GM23338 (cell line): ENCODE data around the gene GRM3. TPM values are rescaled to one million over a fixed set of nuclear protein-coding genes. Genes with fewer than 3 reads are reported as not detected.

Experiments
- ATAC-seq: fragments of 200-7000 bp; cut with Tn5 transposase; 3 replicates; pipeline ENCODE4 v1.9.1; 2020
- DNase-seq: peaks from one replicate; pipeline ENCODE4 v3.0.0-alpha.2; 2015; ENCODE audit warnings: low spot score
- H2AFZ ChIP-seq: fragments of 200-600 bp; sonication (generic); 2 replicates; pipeline ENCODE4 v1.8.0; 2016; ENCODE audit warnings: antibody characterized with exemption, mild to moderate bottlenecking, moderate library complexity
- H3F3A ChIP-seq: fragments of 200-600 bp; sonication (generic); replicated peaks from 2 replicates; pipeline ENCODE4 v1.8.0; 2017; ENCODE audit warnings: antibody characterized with exemption, mixed run types, low read depth
- H3K27ac ChIP-seq: fragments of 200-600 bp; sonication (generic); 2 replicates; pipeline ENCODE4 v1.6.1; 2016; ENCODE audit warnings: low read depth
- H3K27me3 ChIP-seq: fragments of 200-600 bp; sonication (generic); 2 replicates; pipeline ENCODE4 v1.8.0; 2016; ENCODE audit warnings: mild to moderate bottlenecking, mixed run types, moderate library complexity; ENCODE audit not compliant: insufficient read depth
- H3K36me3 ChIP-seq: fragments of 200-600 bp; sonication (generic); 2 replicates; pipeline ENCODE4 v1.8.0; 2016; ENCODE audit warnings: mild to moderate bottlenecking; ENCODE audit not compliant: insufficient read depth
- H3K4me1 ChIP-seq: fragments of 200-600 bp; sonication (generic); 2 replicates; pipeline ENCODE4 v1.8.0; 2016; ENCODE audit warnings: mild to moderate bottlenecking, moderate library complexity; ENCODE audit not compliant: insufficient read depth
- H3K4me2 ChIP-seq: fragments of 200-600 bp; sonication (generic); 2 replicates; pipeline ENCODE4 v1.7.1; 2017; ENCODE audit warnings: mixed run types
- H3K4me3 ChIP-seq: fragments of 200-600 bp; sonication (generic); 2 replicates; pipeline ENCODE4 v1.6.1; 2016; ENCODE audit warnings: mixed run types
- H3K79me2 ChIP-seq: fragments of 200-600 bp; sonication (generic); replicated peaks from 2 replicates; pipeline ENCODE4 v1.8.0; 2017; ENCODE audit warnings: mild to moderate bottlenecking; ENCODE audit not compliant: insufficient read depth
- H3K9me2 ChIP-seq: fragments of 200-600 bp; sonication (generic); 2 replicates; pipeline ENCODE4 v1.8.0; 2017; ENCODE audit not compliant: insufficient read depth
- H4K20me1 ChIP-seq: fragments of 200-600 bp; sonication (generic); replicated peaks from 2 replicates; pipeline ENCODE4 v1.8.0; 2017; ENCODE audit warnings: mild to moderate bottlenecking; ENCODE audit not compliant: insufficient read depth
- H3K27ac Mint-ChIP-seq: 2 replicates; pipeline ENCODE4 v1.8.0; 2020; ENCODE audit warnings: inconsistent platforms, mild to moderate bottlenecking, moderate library complexity, mixed read lengths
- H3K27me3 Mint-ChIP-seq: 3 replicates; pipeline ENCODE4 v1.8.0; 2022; ENCODE audit warnings: low read depth, mild to moderate bottlenecking, moderate library complexity, mixed read lengths, inconsistent platforms; ENCODE audit not compliant: insufficient read depth, poor library complexity
- H3K36me3 Mint-ChIP-seq: 3 replicates; pipeline ENCODE4 v1.8.0; 2021; ENCODE audit warnings: low read depth, mild to moderate bottlenecking, inconsistent platforms, moderate library complexity, mixed read lengths
- H3K4me1 Mint-ChIP-seq: 3 replicates; pipeline ENCODE4 v1.8.0; 2020; ENCODE audit warnings: mild to moderate bottlenecking, inconsistent platforms, mixed read lengths
- H3K4me3 Mint-ChIP-seq: 3 replicates; pipeline ENCODE4 v1.8.0; 2021; ENCODE audit warnings: moderate library complexity, mild to moderate bottlenecking, inconsistent platforms, mixed read lengths
- H3K9me3 Mint-ChIP-seq: 3 replicates; pipeline ENCODE4 v1.8.0; 2020; ENCODE audit warnings: moderate library complexity, mild to moderate bottlenecking, inconsistent platforms, mixed read lengths
- CREB1 ChIP-seq: fragments of 250-450 bp; sonication (Bioruptor Pico); IDR thresholded peaks from 2 replicates; pipeline ENCODE4 v1.5.0; 2020; ENCODE audit warnings: low read depth, mild to moderate bottlenecking, moderate library complexity
- CTCF ChIP-seq, 2 experiments: fragments of 200-600 bp in 1 of 2; sonication (generic) in 1 of 2; conservative IDR thresholded peaks; 2 replicates each; pipeline versions ENCODE4 v1.5.1 to v1.6.1; 2016 to 2017; ENCODE audit warnings: antibody characterized with exemption in 2 of 2, low read depth in 2 of 2, mild to moderate bottlenecking in 2 of 2, moderate library complexity in 1 of 2
- EZH2 ChIP-seq: fragments of 200-600 bp; sonication (generic); IDR thresholded peaks from one replicate; pipeline ENCODE4 v1.8.0; 2017; ENCODE audit warnings: antibody characterized with exemption, mild to moderate bottlenecking, low read depth; ENCODE audit not compliant: unreplicated experiment
- EZH2phosphoT487 ChIP-seq: fragments of 200-600 bp; sonication (generic); IDR thresholded peaks from one replicate; pipeline ENCODE4 v1.8.1; 2018; ENCODE audit warnings: antibody characterized with exemption; ENCODE audit not compliant: unreplicated experiment
- REST ChIP-seq: IDR thresholded peaks from one replicate; pipeline ENCODE4 v1.6.1; 2018; ENCODE audit warnings: antibody characterized with exemption; ENCODE audit not compliant: unreplicated experiment
- ZNF114 ChIP-seq: fragments of 250-450 bp; sonication (Bioruptor Pico); IDR thresholded peaks from 2 replicates; pipeline ENCODE4 v1.5.0; 2020; ENCODE audit warnings: mild to moderate bottlenecking, moderate library complexity
- ZNF462 ChIP-seq: fragments of 250-450 bp; sonication (Bioruptor Pico); IDR thresholded peaks from 2 replicates; pipeline ENCODE4 v1.5.0; 2020; ENCODE audit warnings: mild to moderate bottlenecking, moderate library complexity
- long read RNA-seq: library from polyadenylated mRNA; unstranded; transcript quantifications from one replicate; pipeline ENCODE4 v2.0.0, GENCODE V29; 2020; ENCODE audit not compliant: unreplicated experiment
- polyA plus RNA-seq: library from polyadenylated mRNA; unstranded; fragments of >200 nt; fragmentation: Nextera tagmentation; extraction: Ambion mirVana; gene quantifications from 2 replicates; pipeline ENCODE4 v1.2.1, GENCODE V29; 2016
- total RNA-seq: library from RNA; depleted of rRNA; stranded (reverse); fragments of >200 nt; shearing (Covaris generic); gene quantifications from 2 replicates; pipeline ENCODE4 v1.2.3, GENCODE V29; 2014; rRNA removed

Gene GRM3
- total RNA-seq (1.9 and 3.8 TPM in 2 replicates), polyA plus RNA-seq (0.40 and 0.79 TPM in 2 replicates)
- long read RNA-seq, full-length matches to known transcripts, result 1 of 5 reads
- long read RNA-seq, partial matches to known transcripts, result 2 of 5 reads
- long read RNA-seq, other reads (novel, unspliced or antisense), result 2 of 5 reads

GRCh38 chr7:86643561-86644281 is at the start of gene GRM3:
GRM3 (plus strand) TSS chr7:86643909; CDS start chr7:86765146, 121,237 bp downstream.
- no peak within 1 kb of the TSS for H3K27ac ChIP-seq
- H3K4me1 ChIP-seq, result peaks cover 27% of the 10 kb centered on the region
- no peak within 1 kb of the TSS for H3K27ac Mint-ChIP-seq
- H4K20me1 ChIP-seq, result no peaks in the 10 kb centered on the region
- H3K27me3 Mint-ChIP-seq, result peaks cover 11% of the 10 kb centered on the region
- peak within 1 kb of the TSS; percentile 86 for H3K4me3 ChIP-seq
- peak within 1 kb of the TSS; percentile 97 for H3K4me2 ChIP-seq
- no peaks in the 10 kb centered on the region for H3K36me3 Mint-ChIP-seq
- no peaks in the 10 kb centered on the region for H3K9me2 ChIP-seq
- no peak for TF ChIP-seq CREB1 (CRISPR knock-in tag)
- TF ChIP-seq EZH2, result peak; percentile 34
- peak within 1 kb of the TSS; percentile 89 for H3K4me3 Mint-ChIP-seq
- peak within 1 kb of the TSS; percentile 96 for H2AFZ ChIP-seq
- ATAC-seq (peak; percentile 80), DNase-seq (peak; percentile 91)
- peaks cover 19% of the 10 kb centered on the region for H3K4me1 Mint-ChIP-seq
- no peaks in the 10 kb centered on the region for H3K79me2 ChIP-seq
- no peaks in the 10 kb centered on the region for H3F3A ChIP-seq
- H3K36me3 ChIP-seq, result no peaks in the 10 kb centered on the region
- no peaks in the 10 kb centered on the region for H3K9me3 Mint-ChIP-seq
- peaks cover 26% of the 10 kb centered on the region for H3K27me3 ChIP-seq

- Histone ChIP-seq H3K4me1 (no peaks in the 10 kb centered on the region), H3K36me3 (no peaks in the 10 kb centered on the region), H2AFZ (peak overlapping the region; percentile 87; the same call in 1 of the 2 replicates), H3K4me2 (no peak overlapping the region), H3K79me2 (no peaks in the 10 kb centered on the region), H4K20me1 (no peaks in the 10 kb centered on the region), H3K27me3 (no peaks in the 10 kb centered on the region), H3F3A (no peaks in the 10 kb centered on the region), H3K4me3 (no peak overlapping the region), H3K27ac (no peak overlapping the region), H3K9me2 (no peaks in the 10 kb centered on the region)
- TF ChIP-seq REST (no peak), EZH2phosphoT487 (no peak), ZNF114 (CRISPR knock-in tag) (no peak), ZNF462 (CRISPR knock-in tag) (no peak), CTCF (conservative IDR thresholded peaks at IDR 0.05; ENCODE audit: low read depth in 2 of 2) (peak; percentile 72 to 88)
- Mint-ChIP-seq H3K27ac (no peak overlapping the region), H3K27me3 (no peaks in the 10 kb centered on the region), H3K36me3 (no peaks in the 10 kb centered on the region), H3K4me3 (no peak overlapping the region), H3K9me3 (no peaks in the 10 kb centered on the region), H3K4me1 (peaks cover 10% of the 10 kb centered on the region)
- ATAC-seq (peak; percentile 83), DNase-seq (peak; percentile 84)
Observed at GRCh38 chr7:86598311-86598710, 45.4 kb upstream of the GRM3 start.
